GM21390 (cell line): ENCODE measurements around the gene PIK3R2.
"Not testable (repeated sequence)": the region's sequence is repeated elsewhere in the genome, so short reads cannot be mapped to it uniquely, and the experiment has no call there.

Experiments used
- ATAC-seq: cut with Tn5 transposase; IDR thresholded peaks from one replicate; pipeline ENCODE4 v1.9.1; 2021; ENCODE audit not compliant: unreplicated experiment

PIK3R2 gene

GRCh38 chr19:18152442-18152816 lies 534 bp upstream of the PIK3R2 start:
- peak; percentile 56 for ATAC-seq

- ATAC-seq, result peak; percentile 0
Measured at GRCh38 chr19:18153556-18154134, 682 bp downstream of the PIK3R2 start.

- ATAC-seq, result no peak
Measured at GRCh38 chr19:18155095-18156087, 2.4 kb downstream of the PIK3R2 start.

- ATAC-seq, result no peak
Measured at GRCh38 chr19:18156268-18156667, 3.3 kb downstream of the PIK3R2 start.

DNA sequence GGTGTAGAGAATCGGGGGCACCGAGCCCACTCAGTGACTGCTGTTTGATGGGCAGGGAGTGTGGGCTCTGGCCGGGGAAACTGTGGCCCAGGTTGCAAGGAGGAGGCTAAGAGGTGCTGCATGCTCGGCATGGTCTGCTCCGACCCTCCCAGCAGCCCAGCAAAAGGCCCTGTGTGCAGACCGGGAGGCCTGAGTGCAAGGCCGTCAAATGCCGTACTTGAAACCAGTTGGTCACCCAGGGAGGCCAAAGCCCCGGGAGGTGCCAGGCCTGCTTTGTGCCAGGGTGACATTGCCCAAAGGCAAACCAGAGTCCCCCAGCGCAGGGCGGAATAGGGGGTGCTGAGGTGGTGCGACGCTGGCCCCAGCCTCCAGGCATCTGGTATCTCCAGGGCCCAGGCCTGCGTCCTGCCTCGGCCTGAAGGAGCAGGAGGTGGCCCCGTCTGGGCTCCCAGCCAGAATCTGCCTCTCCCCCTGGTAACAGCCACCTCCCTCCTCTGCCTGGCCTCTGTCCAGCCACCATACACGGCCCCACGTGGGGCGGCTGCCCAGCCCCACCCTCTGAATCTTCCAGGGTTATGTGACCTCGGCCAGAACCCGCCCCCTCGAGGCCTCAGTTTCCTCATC lies 4.0 kb downstream of the PIK3R2 start:
- no peak for ATAC-seq

DNA sequence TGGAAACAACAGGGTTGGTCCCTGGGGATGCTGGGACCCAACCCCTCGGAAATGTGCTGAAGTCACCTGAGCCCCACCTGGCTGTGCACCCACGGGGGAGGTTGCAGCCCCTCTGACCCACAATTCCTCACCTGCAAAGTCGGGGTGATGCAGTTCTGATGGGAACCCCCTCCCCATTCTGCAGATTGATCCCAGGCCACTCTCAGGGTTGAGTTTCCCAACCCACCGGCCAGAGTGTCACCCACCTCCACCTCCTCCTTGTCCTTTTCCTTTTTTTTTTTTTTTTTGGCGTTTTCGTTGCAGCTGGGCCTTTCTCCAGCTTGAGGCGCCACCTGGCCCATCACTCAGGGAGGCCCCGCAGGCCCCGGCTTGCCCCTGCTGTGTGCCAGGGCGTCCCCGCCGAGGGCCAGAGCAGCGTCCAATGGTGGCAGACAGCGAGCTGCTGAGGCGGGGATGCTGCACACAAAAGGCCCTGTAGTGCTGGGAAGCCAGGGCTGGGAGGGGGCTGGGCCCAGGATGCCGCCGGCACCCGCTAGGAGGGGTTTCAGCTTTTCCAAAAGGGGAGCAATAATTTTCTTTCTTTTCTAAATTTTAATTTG lies 4.6 kb downstream of the PIK3R2 start:
- ATAC-seq, result no peak

- no peak for ATAC-seq
Measured at GRCh38 chr19:18158467-18158866, 5.5 kb downstream of the PIK3R2 start.

GRCh38 chr19:18159059-18159616 lies 6.2 kb downstream of the PIK3R2 start:
- not testable (repeated sequence) for ATAC-seq

DNA sequence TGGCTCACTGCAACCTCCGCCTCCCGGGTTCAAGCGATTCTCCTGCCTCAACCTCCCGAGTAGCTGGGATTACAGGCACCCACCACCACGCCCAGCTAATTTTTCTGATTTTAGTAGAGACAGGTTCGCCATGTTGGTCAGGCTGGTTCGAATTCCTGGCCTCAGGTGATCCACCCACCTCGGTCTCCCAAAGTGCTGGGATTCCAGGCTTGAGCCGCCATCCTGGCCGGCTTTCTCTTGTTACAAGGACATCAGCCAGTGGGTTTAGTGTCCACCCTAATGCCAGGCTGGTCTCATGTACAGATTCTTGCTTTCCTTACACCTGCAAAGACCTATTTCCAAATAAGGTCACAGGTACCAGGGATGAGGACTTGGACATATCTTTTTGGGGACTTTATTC lies 6.8 kb downstream of the PIK3R2 start:
- ATAC-seq, result no peak

- no peak for ATAC-seq
Measured at GRCh38 chr19:18160493-18160970, 7.6 kb downstream of the PIK3R2 start.

DNA sequence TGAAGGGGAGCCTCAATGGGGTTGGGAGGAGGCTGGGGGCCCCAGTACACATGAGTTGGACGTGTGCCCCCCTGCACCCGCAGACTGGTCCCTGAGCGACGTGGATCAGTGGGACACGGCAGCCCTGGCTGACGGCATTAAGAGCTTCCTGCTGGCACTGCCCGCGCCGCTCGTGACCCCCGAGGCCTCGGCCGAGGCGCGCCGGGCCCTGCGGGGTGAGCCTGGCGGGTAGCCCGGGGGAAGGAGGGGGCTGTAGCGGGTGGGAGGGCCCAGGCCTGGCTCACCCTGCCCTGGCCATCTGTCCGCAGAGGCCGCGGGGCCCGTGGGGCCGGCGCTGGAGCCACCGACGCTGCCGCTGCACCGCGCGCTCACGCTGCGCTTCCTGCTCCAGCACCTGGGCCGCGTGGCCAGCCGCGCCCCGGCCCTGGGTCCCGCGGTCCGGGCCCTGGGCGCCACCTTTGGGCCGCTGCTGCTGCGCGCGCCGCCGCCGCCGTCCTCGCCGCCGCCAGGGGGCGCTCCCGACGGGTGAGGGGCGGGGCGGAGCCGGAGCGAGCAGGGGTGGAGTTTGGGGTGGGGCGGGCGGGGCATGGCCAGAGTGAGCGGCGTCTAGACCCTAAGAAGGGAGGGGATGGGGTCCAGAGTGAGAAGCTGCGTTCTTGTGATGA lies 8.1 kb downstream of the PIK3R2 start:
- ATAC-seq, result peak; percentile 59

DNA sequence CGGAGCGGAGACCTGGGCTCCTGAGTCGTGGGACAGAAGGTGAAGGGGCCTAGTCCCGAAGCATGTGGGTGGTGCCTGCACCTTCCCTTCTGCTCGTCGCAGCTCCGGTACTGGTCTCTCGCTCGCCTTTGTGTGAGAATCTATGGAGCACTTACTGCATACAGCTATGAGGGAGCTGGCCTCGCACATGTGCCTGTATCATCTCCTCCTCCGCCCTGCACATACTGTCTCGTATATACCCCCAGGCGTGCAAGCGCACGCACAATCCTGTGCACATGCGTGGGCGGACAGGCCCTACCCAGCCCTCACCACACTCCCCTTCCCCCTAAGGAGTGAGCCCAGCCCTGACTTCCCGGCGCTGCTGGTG lies 8.7 kb downstream of the PIK3R2 start:
- ATAC-seq, result no peak

DNA sequence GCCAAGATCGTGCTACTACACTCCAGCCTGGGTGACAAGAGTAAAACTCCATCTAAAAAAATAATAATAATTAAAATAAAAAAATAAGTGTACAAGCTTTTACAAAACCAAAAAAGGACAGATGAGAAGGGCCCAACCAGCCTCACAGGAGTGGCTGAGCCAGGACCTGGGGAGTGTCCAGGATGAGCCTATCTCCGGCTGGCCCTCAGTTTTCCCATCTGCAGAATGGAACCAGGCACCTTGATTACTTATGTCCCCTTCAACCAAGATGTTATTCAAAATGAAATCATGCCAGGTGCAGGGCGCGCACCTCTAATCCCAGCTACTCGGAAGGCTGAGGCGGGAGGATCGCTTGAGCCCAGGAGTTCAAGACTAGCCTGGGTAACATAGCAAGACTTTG lies 11.1 kb downstream of the PIK3R2 start:
- ATAC-seq, result no peak

- ATAC-seq, result no peak
Measured at GRCh38 chr19:18165794-18166544, 13.0 kb downstream of the PIK3R2 start.

GRCh38 chr19:18167011-18167410 lies 14.0 kb downstream of the PIK3R2 start:
- ATAC-seq, result no peak

DNA sequence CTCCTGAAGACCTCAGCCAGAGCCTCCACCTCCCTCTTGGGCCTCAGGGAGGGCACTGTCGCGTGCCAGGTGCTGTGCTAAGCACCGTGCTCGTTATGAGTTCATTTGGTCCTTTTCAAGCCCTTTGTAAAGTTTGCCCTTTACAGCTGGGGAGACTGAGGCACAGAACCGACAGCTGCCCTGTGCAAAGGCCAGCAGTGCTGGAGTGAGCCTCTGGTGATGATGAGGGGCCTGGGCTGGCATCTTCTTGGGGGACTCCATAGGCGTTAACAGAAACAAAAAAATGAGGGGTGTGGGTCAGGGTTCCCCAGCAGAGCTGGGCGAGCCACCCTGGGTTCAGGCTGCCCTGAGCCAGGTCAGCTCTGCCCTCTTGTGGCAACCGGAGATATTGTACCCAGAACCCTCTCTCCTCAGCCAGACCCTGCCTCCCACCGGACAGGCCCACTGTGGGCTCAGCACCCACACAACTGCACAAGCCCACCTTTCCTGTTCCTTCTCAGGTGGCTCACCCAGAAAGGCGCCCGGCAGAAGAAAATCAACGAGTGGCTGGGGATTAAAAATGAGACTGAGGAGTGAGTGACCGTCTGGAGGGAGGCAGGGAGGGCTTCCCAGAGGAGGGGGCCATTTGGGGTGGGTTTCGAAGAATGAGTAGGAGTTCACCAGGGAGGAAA lies 15.1 kb downstream of the PIK3R2 start:
- ATAC-seq, result no peak

GRCh38 chr19:18168673-18169381 lies 15.9 kb downstream of the PIK3R2 start:
- ATAC-seq, result no peak

DNA sequence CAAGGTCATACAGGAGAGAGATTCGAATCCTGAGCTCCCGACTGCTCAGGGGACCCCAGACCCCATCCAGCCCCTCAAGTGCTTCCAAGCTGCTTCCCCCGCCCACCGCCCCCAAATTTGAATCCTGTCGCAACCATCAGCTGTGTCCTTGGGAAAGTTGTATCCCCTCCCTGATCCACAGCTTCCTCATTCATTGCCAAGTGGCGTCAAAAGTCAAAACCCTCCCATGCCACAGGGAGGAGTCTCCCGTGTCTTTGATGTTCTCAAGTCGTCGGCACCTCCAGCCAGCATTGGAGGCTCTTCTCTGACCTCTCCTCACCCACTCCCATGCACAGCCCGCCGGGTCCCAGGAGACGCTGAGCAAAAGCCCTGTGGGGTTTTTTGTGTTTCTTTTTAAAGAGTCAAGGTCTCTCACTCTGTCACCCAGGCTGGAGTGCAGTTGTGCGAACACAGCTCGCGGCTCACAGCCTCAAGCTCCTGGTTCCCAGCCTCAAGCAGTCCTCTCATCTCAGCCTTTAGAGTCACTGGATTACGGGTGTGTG lies 17.8 kb downstream of the PIK3R2 start:
- ATAC-seq, result no peak
